Stimulated activated CD8-positive, alpha-beta memory T cell treated with anti-CD3 and anti-CD28 coated beads, Interleukin-4, amount 100 ng/mL, for 4 hours (primary cell): ENCODE data around the gene GTSE1.

Experiments
- DNase-seq, 2 donors: peaks; one replicate each; pipeline ENCODE4 v3.0.0-alpha.2; 2020; ENCODE audit warnings: low read depth in 2 of 2, low spot score in 1 of 2

GTSE1 gene

GRCh38 chr22:46377525-46378425, 81.1 kb downstream of the GTSE1 start:
- no peak for DNase-seq

- no peak for DNase-seq
Observed at GRCh38 chr22:46378426-46379065, 81.9 kb downstream of the GTSE1 start.

GRCh38 chr22:46379066-46379930, 82.6 kb downstream of the GTSE1 start:
- DNase-seq = no peak

- DNase-seq = no peak
Observed at GRCh38 chr22:46380069-46380468, 83.4 kb downstream of the GTSE1 start.
